ENCODE results near the gene HBS1L.

Gene HBS1L

GRCh38 chr6:135033238-135033637 lies 21.4 kb downstream of the HBS1L start:
- no peak for DNase-seq

GRCh38 chr6:135030532-135031178 lies 24.0 kb downstream of the HBS1L start:
- no peak for DNase-seq

GRCh38 chr6:135030056-135030473 lies 24.6 kb downstream of the HBS1L start:
- no peak for DNase-seq

GRCh38 chr6:135025775-135026174 lies 28.8 kb downstream of the HBS1L start:
- no peak for DNase-seq

GRCh38 chr6:135025175-135025574 lies 29.4 kb downstream of the HBS1L start:
- DNase-seq: no peak

- no peak for DNase-seq
Observed at GRCh38 chr6:135022050-135022697, 32.4 kb downstream of the HBS1L start.

- no peak for DNase-seq
Observed at GRCh38 chr6:135021310-135022049, 33.1 kb downstream of the HBS1L start.

GRCh38 chr6:135018941-135019340 lies 35.7 kb downstream of the HBS1L start:
- peak; percentile 48 to 49 for DNase-seq

GRCh38 chr6:135018052-135018451 lies 36.6 kb downstream of the HBS1L start:
- no peak for DNase-seq

- DNase-seq: peak in 1 of 2 experiments; percentile 14
Observed at GRCh38 chr6:135014353-135014832, 40.2 kb downstream of the HBS1L start.

- no peak for DNase-seq
Observed at GRCh38 chr6:135013211-135013610, 41.4 kb downstream of the HBS1L start.

- DNase-seq: no peak
Observed at GRCh38 chr6:135012764-135013163, 41.9 kb downstream of the HBS1L start.

- DNase-seq: peak; percentile 5 to 32
Observed at GRCh38 chr6:135012349-135012748, 42.3 kb downstream of the HBS1L start.

GRCh38 chr6:135008941-135009290 lies 45.7 kb downstream of the HBS1L start:
- DNase-seq: no peak

GRCh38 chr6:135008072-135008940 lies 46.3 kb downstream of the HBS1L start:
- DNase-seq: no peak

- DNase-seq: no peak
Observed at GRCh38 chr6:135006386-135006914, 48.2 kb downstream of the HBS1L start.

GRCh38 chr6:135004399-135004798 lies 50.2 kb downstream of the HBS1L start:
- no peak for DNase-seq

GRCh38 chr6:135002974-135003703 lies 51.5 kb downstream of the HBS1L start:
- no peak for DNase-seq

GRCh38 chr6:135002229-135002844 lies 52.3 kb downstream of the HBS1L start:
- peak; percentile 11 to 57 for DNase-seq

GRCh38 chr6:134999107-134999506 lies 55.5 kb downstream of the HBS1L start:
- DNase-seq: no peak
